CD4-positive, alpha-beta T cell (primary cell): Measurements from ENCODE around the gene CYP27A1. TPM values are rescaled to one million over a fixed set of nuclear protein-coding genes. Genes with fewer than 3 reads are reported as not detected.

Experiments
- ATAC-seq: fragments of 200-7000 bp; cut with Tn5 transposase; one replicate; pipeline ENCODE4 v1.10.0; 2022; ENCODE audit warnings: mild to moderate bottlenecking; ENCODE audit not compliant: poor library complexity
- CTCF ChIA-PET: fragments of 350-600 bp; sonication (Branson Sonifier 250); formaldehyde crosslinking; loops from one replicate; lab custom pipeline; 2021; ENCODE audit warnings: antibody characterized with exemption, inconsistent platforms; lab: Charles Lee
- POLR2A ChIA-PET: fragments of 350-600 bp; sonication (Branson Sonifier 250); formaldehyde crosslinking; loops from one replicate; lab custom pipeline; 2021; ENCODE audit warnings: antibody characterized with exemption, inconsistent platforms; lab: Charles Lee
- DNase-seq, 14 experiments: peaks; one replicate each; pipeline ENCODE4 v3.0.0-alpha.2; 2013 to 2020; ENCODE audit warnings: mixed read lengths in 2 of 14
- H3K27ac ChIP-seq, 2 donors: one replicate each; pipeline versions ENCODE4 v1.5.1 to v1.7.0; 2013; ENCODE audit warnings: low read length in 2 of 2, low read depth in 1 of 2, mild to moderate bottlenecking in 1 of 2
- H3K27me3 ChIP-seq, 2 experiments: 1 replicate in 1 of 2; 2 replicates in 1 of 2; pipeline versions ENCODE4 v1.6.1 to v1.7.0; 2013; ENCODE audit warnings: low read length in 2 of 2, control low read depth in 1 of 2, mild to moderate bottlenecking in 1 of 2, moderate library complexity in 1 of 2; ENCODE audit not compliant: insufficient read depth in 2 of 2, control insufficient read depth in 1 of 2
- H3K36me3 ChIP-seq: one replicate; pipeline ENCODE4 v1.6.1; 2013; ENCODE audit warnings: low read length, control low read depth; ENCODE audit not compliant: insufficient read depth
- H3K4me1 ChIP-seq: one replicate; pipeline ENCODE4 v1.6.1; 2013; ENCODE audit warnings: low read length, control low read depth; ENCODE audit not compliant: insufficient read depth
- H3K4me3 ChIP-seq: one replicate; pipeline ENCODE4 v1.5.1; 2013; ENCODE audit warnings: mild to moderate bottlenecking, low read length, moderate library complexity
- H3K9me3 ChIP-seq, 2 experiments: 1 replicate in 1 of 2; 2 replicates in 1 of 2; pipeline versions ENCODE4 v1.6.1 to v1.7.0; 2013; ENCODE audit warnings: low read length in 2 of 2, mild to moderate bottlenecking in 2 of 2, control low read depth in 1 of 2, moderate library complexity in 1 of 2; ENCODE audit not compliant: control insufficient read depth in 1 of 2, insufficient read depth in 1 of 2
- H3K27ac Mint-ChIP-seq: one replicate; pipeline ENCODE4 v1.8.0; 2020; ENCODE audit warnings: mixed read lengths
- H3K27me3 Mint-ChIP-seq: one replicate; pipeline ENCODE4 v1.8.0; 2021; ENCODE audit warnings: mixed read lengths
- H3K36me3 Mint-ChIP-seq: one replicate; pipeline ENCODE4 v1.8.0; 2021; ENCODE audit warnings: low read depth, mixed read lengths
- H3K4me1 Mint-ChIP-seq: one replicate; pipeline ENCODE4 v1.8.0; 2021; ENCODE audit warnings: low read depth, mixed read lengths
- H3K4me3 Mint-ChIP-seq: one replicate; pipeline ENCODE4 v1.8.0; 2020; ENCODE audit warnings: mild to moderate bottlenecking, mixed read lengths
- H3K9me3 Mint-ChIP-seq: one replicate; pipeline ENCODE4 v1.8.0; 2020; ENCODE audit warnings: mixed read lengths
- intact Hi-C, 2 experiments: fragments of 100-400 bp; cut with DNase I in 1 of 2; cut with micrococcal nuclease in 1 of 2; formaldehyde crosslinking; loops; one replicate each; pipeline versions ENCODE4 v1.15.1 to v1.9.0; 2023 to 2025; cut with DNase I, micrococcal nuclease
- total RNA-seq, 174 experiments: library from RNA in 2 of 174; stranded (reverse) in 2 of 174; gene quantifications; one replicate each; pipeline ENCODE4 v1.2.3 and lab custom pipeline; 2021 to 2026
- TF ChIP-seq, protein P1 (sequence below): fragments of 200-600 bp; IDR thresholded peaks from one replicate; pipeline ENCODE4 v1.8.0; 2022; ENCODE audit warnings: antibody characterized with exemption, mild to moderate bottlenecking

CYP27A1 gene
- total RNA-seq, 2 experiments from 2014 or later = 0.28 TPM; not detected in 1

- TF ChIP-seq, protein P1, sequence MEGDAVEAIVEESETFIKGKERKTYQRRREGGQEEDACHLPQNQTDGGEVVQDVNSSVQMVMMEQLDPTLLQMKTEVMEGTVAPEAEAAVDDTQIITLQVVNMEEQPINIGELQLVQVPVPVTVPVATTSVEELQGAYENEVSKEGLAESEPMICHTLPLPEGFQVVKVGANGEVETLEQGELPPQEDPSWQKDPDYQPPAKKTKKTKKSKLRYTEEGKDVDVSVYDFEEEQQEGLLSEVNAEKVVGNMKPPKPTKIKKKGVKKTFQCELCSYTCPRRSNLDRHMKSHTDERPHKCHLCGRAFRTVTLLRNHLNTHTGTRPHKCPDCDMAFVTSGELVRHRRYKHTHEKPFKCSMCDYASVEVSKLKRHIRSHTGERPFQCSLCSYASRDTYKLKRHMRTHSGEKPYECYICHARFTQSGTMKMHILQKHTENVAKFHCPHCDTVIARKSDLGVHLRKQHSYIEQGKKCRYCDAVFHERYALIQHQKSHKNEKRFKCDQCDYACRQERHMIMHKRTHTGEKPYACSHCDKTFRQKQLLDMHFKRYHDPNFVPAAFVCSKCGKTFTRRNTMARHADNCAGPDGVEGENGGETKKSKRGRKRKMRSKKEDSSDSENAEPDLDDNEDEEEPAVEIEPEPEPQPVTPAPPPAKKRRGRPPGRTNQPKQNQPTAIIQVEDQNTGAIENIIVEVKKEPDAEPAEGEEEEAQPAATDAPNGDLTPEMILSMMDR = no peak
- peaks cover 0 to 4% of the 10 kb centered on the region in 2 experiments for H3K9me3 ChIP-seq
- peaks cover 7 to 53% of the 10 kb centered on the region in 2 experiments for H3K27me3 ChIP-seq
- H3K36me3 ChIP-seq = no peaks in the 10 kb centered on the region
- H3K4me1 ChIP-seq = no peaks in the 10 kb centered on the region
- Mint-ChIP-seq H3K27ac (no peak overlapping the region), H3K4me3 (no peak overlapping the region), H3K27me3 (peaks cover 50% of the 10 kb centered on the region), H3K9me3 (no peaks in the 10 kb centered on the region), H3K4me1 (no peaks in the 10 kb centered on the region), H3K36me3 (no peaks in the 10 kb centered on the region)
- CTCF ChIA-PET = no interaction called here
- H3K4me3 ChIP-seq = no peak overlapping the region
- intact Hi-C loops = no loop called here
- DNase-seq (no peak), ATAC-seq (no peak)
- H3K27ac ChIP-seq = no peak overlapping the region
- POLR2A ChIA-PET = no interaction called here
Observed at GRCh38 chr2:218830526-218831306, 48.8 kb downstream of the CYP27A1 start.

GRCh38 chr2:218831378-218831990 lies 49.5 kb downstream of the CYP27A1 start, which contains the start of gene PRKAG3:
Gene PRKAG3, minus strand, starts transcription at chr2:218831803.
- TF ChIP-seq, protein P1 = no peak
- H3K27me3 ChIP-seq = peaks cover 9 to 53% of the 10 kb centered on the region in 2 experiments
- no peaks in the 10 kb centered on the region for H3K4me1 Mint-ChIP-seq
- H3K27me3 Mint-ChIP-seq = peaks cover 50% of the 10 kb centered on the region
- H3K4me3 ChIP-seq = no peak within 1 kb of the TSS
- ChIA-PET CTCF (no interaction called here), POLR2A (no interaction called here)
- no peak within 1 kb of the TSS for H3K27ac ChIP-seq
- no peaks in the 10 kb centered on the region for H3K36me3 Mint-ChIP-seq
- no peaks in the 10 kb centered on the region for H3K9me3 Mint-ChIP-seq
- ATAC-seq (no peak), DNase-seq (no peak)
- H3K27ac Mint-ChIP-seq = no peak within 1 kb of the TSS
- H3K9me3 ChIP-seq = peaks cover 0 to 4% of the 10 kb centered on the region in 2 experiments
- no peak within 1 kb of the TSS for H3K4me3 Mint-ChIP-seq
- no peaks in the 10 kb centered on the region for H3K4me1 ChIP-seq
- no peaks in the 10 kb centered on the region for H3K36me3 ChIP-seq
- intact Hi-C loops = no loop called here

- Histone ChIP-seq H3K27me3 (peaks cover 9 to 53% of the 10 kb centered on the region in 2 experiments), H3K27ac (no peak overlapping the region), H3K4me1 (no peaks in the 10 kb centered on the region), H3K4me3 (no peak overlapping the region), H3K36me3 (no peaks in the 10 kb centered on the region), H3K9me3 (peaks cover 2 to 4% of the 10 kb centered on the region in 2 experiments)
- ChIA-PET POLR2A (no interaction called here), CTCF (no interaction called here)
- TF ChIP-seq, protein P1 = no peak
- DNase-seq (no peak), ATAC-seq (no peak)
- Mint-ChIP-seq H3K27ac (no peak overlapping the region), H3K4me1 (no peaks in the 10 kb centered on the region), H3K9me3 (no peaks in the 10 kb centered on the region), H3K4me3 (no peak overlapping the region), H3K27me3 (peaks cover 53% of the 10 kb centered on the region), H3K36me3 (no peaks in the 10 kb centered on the region)
- intact Hi-C loops = no loop called here
Observed at GRCh38 chr2:218832081-218832480, 50.1 kb downstream of the CYP27A1 start.
